ENCODE measurements around the gene POLA1.

The POLA1 gene

DNA sequence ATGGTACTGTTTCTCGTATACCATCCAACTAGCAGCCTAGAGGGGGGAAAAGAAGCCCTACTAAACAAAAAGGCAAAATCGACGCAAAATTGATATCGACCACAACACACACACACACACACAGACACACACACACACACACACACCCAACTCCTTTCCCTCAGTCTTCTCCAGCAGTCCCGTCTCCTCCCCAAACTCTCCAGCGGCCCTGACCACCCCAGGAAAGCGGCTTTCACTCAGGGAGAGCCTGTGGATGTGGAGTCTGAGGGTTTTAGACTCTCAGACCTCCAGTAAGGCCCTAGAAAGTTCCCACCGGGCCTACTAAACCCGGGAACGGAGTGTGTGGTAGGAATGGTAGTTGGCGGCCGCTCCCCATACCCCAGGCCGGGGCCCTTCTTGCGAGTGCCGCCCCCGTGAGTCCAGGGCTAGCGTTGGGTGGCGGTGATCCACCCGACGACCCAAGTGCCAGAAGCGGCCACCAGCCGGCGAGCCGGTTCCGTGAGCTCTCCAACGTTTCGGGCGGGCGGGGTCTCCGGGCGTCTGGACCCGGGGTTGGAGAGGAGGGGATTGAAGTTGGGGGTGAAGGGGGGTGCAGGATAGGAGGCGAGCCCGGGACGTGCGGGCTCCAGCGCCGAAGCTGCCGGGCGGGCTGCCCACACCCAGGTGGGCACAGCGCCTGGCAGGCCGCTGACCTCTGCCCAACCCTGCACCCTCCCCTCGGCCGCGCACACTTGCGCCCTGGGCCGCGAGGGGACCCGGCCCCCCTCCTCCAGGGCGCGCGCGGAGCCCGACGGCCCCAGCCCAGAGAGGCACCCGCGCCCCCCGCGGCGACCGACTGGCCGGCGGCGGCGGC is 308.3 kb downstream of the POLA1 start:
- DNase-seq (ENCODE audit: low spot score) = no peak
- TF ChIP-seq, protein P1, sequence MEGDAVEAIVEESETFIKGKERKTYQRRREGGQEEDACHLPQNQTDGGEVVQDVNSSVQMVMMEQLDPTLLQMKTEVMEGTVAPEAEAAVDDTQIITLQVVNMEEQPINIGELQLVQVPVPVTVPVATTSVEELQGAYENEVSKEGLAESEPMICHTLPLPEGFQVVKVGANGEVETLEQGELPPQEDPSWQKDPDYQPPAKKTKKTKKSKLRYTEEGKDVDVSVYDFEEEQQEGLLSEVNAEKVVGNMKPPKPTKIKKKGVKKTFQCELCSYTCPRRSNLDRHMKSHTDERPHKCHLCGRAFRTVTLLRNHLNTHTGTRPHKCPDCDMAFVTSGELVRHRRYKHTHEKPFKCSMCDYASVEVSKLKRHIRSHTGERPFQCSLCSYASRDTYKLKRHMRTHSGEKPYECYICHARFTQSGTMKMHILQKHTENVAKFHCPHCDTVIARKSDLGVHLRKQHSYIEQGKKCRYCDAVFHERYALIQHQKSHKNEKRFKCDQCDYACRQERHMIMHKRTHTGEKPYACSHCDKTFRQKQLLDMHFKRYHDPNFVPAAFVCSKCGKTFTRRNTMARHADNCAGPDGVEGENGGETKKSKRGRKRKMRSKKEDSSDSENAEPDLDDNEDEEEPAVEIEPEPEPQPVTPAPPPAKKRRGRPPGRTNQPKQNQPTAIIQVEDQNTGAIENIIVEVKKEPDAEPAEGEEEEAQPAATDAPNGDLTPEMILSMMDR (IDR thresholded peaks at IDR 0.05; ENCODE audit: extremely low read depth, missing control alignments) = no peak

DNA sequence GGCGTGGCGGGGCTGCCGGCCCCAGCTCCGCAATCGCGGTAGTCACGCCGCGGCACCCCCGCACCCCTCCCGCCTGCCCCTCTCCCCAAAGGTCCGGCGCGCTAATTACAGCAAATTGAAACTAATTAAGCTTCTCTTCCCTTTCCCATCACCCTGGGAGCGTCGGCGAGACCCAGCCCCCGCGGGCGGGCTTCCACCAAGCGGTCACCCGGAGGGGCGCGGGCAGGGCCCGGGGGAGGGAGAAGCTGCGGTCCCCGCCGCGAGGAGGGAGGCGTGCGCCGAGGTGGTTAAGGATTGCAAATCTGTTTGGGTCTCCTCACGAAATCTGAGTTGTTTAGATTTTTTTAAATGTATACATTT is 308.9 kb downstream of the POLA1 start:
- DNase-seq (ENCODE audit: low spot score) = no peak
- TF ChIP-seq, protein P1 (IDR thresholded peaks at IDR 0.05; ENCODE audit: extremely low read depth, missing control alignments) = no peak

DNA sequence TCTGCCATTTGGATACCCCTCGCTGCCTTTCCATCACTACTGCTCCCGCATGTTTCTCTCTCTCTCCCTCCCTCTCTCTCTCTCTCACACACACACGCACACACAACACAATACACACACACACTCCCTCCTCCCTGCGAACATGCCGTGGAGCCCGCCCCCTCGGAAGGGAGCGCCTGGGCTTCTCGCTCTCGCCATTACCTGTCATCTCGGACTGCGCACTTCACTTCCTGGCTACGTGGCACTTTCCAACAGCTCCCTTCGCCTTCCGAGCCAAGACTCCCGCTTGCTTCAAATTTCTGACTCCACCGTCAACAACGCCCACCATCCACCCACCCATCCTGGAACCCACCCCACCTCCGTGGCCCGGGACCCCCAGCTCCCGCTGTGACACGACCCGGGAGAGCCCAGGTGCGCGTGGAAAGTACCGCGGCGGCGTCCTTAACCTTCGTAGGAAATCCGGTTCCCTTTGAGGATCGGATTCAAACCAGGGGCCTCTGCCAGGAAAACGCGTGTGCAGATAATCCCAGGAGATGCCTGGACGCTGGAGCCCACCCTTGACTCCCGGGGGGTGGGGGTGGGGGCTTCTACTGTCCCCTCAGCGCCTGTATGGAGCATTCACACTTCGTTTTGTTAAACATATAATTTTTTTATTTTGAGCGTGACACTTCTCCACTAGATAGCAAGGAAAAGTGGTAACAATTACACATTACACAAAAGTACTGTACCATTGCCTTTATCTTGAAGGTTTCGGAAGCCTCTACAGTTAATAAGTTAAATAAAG is 309.5 kb downstream of the POLA1 start:
- TF ChIP-seq, protein P1 (IDR thresholded peaks at IDR 0.05; ENCODE audit: extremely low read depth, missing control alignments) = no peak
- no peak for DNase-seq (ENCODE audit: low spot score)

DNA sequence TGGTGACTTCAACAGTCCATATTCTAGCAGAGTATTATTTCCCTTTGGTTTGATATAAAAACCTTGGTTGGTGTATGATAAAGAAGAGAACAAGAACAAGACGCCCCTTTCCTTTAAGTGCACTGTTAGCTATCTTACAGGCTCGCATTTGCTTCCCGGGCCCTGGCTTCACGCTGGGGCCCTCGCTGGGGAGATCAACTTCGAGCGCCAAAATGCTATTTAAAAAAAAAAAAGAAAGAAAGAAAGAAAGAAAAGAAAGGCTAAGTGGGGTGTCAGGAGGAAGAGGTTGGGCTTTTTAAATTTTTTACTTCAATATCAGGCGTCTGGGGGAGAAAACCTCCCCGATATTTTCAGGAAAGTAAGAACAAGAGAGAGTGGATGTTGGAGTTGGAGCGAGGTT is 310.3 kb downstream of the POLA1 start:
- TF ChIP-seq, protein P1 (IDR thresholded peaks at IDR 0.05; ENCODE audit: extremely low read depth, missing control alignments) = no peak
- DNase-seq (ENCODE audit: low spot score) = no peak

DNA sequence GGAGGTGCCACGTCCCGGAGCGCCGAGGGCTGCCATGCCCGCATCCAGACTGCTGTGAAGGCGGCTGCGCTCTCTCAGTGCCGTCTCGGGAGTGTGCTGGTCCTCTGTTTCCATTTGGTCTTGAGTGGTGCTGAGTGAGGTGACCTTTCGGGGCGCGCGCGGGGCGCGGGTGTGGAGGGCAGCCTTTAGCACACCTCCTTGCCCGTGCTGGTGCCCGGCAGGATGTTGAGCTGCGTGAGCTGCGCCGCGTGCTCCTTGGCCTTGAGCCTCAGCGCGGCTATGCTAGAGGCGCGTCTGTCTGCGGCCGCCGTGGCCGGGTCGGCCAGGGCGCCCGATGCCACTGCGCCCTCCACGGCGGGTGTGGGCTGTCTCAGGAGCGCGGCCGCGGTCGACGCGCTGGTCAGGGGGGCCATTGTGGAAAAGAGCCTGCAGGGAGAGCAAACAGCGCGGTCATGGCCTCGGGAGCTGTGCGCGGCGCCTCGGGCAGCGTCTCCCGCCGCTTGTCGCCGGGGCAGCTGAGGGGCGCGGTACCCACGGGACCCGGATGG is 310.8 kb downstream of the POLA1 start:
- TF ChIP-seq, protein P1 (IDR thresholded peaks at IDR 0.05; ENCODE audit: extremely low read depth, missing control alignments) = no peak
- DNase-seq (ENCODE audit: low spot score) = no peak

DNA sequence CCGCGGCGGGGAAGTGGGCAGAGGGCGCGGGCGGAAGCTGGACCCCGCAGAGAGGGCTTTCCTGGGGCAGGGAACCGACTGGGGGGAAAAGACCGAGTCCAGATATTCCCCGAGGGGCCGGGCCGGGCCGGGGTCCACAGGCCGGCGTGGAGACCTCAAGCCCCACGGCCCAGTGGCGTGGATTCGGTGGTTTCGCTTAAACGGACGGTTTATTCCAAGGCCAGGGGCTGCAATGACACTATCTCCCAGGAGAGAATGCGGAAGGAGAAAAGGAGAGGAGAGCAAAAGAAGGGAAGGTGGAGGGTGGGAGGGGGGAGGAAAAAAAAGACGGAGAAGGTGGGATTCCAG is 311.3 kb downstream of the POLA1 start:
- DNase-seq (ENCODE audit: low spot score) = no peak
- TF ChIP-seq, protein P1 (IDR thresholded peaks at IDR 0.05; ENCODE audit: extremely low read depth, missing control alignments) = no peak

All from GM20000 (cell line).